SU-DHL-6 (cell line): ENCODE measurements around the gene PKLR.

Source experiments
- CTCF ChIP-seq: fragments of 200-600 bp; sonication (generic); IDR thresholded peaks from one replicate; pipeline ENCODE4 v1.5.1; 2017; ENCODE audit warnings: antibody characterized with exemption, mild to moderate bottlenecking, low read length, moderate library complexity; ENCODE audit not compliant: insufficient read depth, poor library complexity, severe bottlenecking
- EZH2phosphoT487 ChIP-seq: fragments of 200-600 bp; sonication (generic), shearing (Covaris generic); conservative IDR thresholded peaks from 2 replicates; pipeline ENCODE4 v1.6.1; 2018; ENCODE audit warnings: mild to moderate bottlenecking, antibody characterized with exemption, low read length, moderate library complexity, mixed read lengths

GRCh38 chr1:155268630-155269029, 32.6 kb downstream of the PKLR start:
- TF ChIP-seq CTCF (no peak), EZH2phosphoT487 (no peak)
